ENCODE results near the gene ATL1.
"Not testable (repeated sequence)": the region's sequence is repeated elsewhere in the genome, so short reads cannot be mapped to it uniquely, and the experiment has no call there.

ATL1 gene

DNA sequence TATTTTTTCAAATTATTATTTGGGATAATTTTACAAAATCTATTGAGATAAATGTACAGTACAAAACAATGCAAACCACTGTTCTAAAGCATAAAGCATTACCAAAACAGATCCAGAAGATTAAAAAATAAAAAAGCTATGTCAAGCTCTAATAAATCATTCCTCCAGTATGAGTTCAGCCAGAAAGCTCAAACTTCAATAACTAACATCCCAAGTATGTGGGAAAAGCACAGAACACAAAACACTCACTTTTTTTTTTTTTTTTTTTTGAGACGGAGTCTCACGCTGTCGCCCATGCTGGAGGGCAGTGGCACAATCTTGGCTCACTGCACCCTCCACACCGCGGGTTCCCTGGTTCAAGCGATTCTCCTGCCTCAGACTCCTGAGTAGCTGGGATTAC is 96.8 kb downstream of the ATL1 start:
- DNase-seq (ENCODE audit: low spot score): no peak

DNA sequence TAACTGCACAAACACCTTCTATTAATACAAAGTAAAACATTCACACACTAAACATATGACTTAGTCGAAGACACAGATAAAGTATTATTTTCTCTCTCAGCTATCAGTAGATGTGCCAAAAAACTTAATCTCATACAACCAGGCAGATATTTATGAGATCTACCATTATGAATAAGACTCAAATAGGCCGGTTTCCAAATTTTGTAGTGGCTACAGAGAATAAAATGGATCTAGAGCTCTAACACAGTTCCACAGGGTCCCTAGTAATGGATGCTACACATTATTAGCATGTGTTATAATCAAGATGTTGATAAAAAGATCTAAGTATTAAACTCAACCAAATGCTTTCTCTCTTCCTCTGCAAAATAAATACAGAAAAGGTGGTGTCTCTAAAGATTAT is 97.8 kb downstream of the ATL1 start:
- DNase-seq (ENCODE audit: low spot score): no peak

DNA sequence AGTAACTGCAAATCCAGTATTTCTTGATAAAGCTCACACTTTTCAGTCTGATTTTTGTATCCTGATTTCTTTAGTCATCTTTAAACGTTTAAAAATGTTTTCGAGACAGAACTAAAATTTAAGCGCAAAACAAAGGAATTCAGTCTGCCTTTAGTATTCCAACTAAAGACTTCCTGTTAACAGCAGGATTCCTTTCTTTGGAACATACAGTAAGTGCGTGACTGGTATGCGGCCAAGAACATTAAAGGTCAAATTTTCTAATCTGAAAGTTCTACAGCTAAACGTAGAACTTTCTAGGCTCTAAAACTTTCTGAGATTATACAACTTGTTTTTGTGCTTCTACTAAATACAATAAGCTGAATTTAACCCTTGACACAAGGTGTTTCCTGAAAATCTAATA is 98.3 kb downstream of the ATL1 start:
- no peak for DNase-seq (ENCODE audit: low spot score)

DNA sequence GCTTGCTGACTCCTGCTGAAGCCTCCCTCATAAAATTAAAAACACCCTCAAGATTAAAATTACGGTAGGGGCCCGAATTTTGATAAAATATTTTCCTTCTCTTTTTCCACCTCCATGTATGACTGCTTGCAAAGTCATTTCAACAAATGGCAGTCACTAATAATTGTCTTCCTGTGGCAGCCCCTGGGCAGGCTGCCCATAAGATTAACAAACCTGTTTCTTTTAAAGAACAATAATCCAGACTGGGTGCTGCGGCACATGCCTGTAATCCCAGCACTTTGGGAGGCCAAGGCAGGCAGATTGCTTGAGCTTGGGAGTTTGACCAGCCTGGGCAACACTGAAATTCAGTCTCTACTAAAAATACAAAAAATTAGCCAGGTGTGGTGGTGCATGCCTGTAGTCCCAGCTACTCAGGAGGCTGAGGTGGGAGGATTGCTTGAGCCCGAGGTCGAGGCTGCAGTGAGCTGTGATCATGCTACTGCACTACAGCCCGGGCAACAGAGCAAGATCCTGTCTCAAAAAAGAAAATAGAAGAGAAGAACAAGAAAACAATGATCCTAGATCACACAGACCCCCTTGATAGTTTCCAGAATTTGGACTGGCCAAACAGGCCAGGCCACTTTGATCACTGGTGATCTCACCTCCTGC is 99.5 kb downstream of the ATL1 start:
- DNase-seq (ENCODE audit: low spot score): no peak

DNA sequence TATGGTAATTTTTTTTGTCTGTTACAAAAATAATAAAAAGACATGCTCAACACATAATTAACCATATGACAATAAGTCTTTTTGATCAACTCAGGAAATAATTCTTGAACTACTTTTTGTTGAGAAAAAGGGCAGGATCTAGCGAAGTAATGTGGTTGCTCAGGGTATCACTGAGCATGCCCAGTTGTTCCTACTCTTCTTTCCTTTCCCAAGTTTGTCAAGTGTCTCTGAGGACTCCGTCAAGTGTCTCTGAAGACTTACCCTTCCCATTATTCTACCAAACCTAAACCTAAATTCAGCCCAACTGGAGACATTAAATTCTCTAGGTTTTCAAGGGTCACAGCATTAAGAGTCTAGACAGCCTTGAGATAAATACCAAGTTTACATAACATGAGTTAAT is 104.6 kb downstream of the ATL1 start:
- not testable (repeated sequence) for DNase-seq (ENCODE audit: low spot score)

DNA sequence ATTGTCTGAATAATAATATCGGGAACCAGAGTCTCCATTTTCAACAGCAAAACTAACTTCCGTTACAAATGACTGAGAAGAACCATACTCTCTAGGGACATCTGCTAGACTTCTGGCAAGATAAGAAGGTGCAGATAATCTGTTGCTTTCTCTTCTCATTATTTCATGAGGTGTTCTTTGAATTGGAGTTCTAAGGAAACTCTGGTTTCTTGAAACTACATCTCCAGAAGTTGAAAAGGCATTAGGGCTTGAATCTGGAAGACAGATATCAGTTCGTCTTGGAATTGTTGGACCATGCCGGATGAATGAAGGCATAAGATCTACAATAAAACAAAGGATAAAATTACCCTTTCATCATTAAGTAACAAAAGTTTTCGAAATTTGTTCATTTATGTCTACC is 105.4 kb downstream of the ATL1 start:
- DNase-seq (ENCODE audit: low spot score): not testable (repeated sequence)

DNA sequence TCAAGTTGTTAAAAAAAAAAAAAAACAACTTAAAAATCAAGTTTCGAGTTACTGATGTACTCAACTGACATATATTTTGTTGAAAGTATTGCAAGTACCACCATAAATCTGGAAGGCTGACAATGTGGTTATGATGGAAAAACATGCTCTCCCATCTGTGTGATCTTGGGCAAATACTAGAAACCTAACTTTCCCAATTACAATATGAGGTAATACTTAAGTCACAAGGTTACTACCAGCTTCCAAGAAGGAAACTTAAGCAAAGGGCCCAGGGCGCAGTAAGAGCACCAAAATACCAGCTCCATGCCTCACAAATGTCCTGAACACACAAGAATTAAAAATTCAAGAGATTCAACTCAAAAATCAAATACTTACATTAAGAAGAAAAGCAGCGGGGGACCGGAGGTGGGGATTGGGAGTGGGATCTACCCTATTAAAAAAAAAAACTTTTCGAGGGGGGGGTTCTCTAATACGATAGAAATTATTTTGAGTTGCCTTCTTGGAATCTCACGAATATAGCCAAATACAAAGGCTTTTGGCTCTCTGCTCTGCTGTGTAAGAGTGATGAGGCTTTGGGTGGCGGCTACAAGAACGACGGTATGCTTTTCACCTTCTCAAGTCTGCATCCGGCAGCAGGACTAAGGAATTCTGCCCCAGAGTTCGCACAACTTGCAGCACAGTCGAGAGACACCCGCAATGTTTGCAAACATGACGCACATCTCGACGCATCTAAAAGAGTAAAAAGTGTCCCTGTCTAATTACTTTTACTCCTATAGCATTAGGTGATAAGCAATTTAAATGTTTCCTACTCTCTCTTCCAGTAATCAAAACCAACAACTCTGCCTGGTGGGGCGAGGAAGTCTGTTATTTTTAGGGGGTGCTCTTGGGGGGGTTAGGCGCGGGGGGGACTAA is 107.1 kb downstream of the ATL1 start:
- peak; percentile 24 for DNase-seq (ENCODE audit: low spot score)

DNA sequence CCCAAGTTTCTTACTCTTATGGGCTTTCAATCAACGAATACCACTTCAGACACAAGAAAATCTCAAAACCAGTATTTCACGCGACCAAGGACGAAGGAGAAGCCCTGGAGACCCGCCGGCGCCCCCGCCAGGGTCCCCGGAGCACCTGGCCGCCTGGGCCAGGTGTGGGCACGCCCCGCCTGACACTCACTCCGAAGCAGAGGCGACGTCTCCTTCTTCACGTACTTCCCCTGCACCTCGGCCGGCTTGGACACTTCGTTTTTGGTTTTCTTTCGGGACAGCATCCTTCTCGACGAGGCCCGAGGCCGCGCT is 107.7 kb downstream of the ATL1 start:
- peak; percentile 9 for DNase-seq (ENCODE audit: low spot score)

DNA sequence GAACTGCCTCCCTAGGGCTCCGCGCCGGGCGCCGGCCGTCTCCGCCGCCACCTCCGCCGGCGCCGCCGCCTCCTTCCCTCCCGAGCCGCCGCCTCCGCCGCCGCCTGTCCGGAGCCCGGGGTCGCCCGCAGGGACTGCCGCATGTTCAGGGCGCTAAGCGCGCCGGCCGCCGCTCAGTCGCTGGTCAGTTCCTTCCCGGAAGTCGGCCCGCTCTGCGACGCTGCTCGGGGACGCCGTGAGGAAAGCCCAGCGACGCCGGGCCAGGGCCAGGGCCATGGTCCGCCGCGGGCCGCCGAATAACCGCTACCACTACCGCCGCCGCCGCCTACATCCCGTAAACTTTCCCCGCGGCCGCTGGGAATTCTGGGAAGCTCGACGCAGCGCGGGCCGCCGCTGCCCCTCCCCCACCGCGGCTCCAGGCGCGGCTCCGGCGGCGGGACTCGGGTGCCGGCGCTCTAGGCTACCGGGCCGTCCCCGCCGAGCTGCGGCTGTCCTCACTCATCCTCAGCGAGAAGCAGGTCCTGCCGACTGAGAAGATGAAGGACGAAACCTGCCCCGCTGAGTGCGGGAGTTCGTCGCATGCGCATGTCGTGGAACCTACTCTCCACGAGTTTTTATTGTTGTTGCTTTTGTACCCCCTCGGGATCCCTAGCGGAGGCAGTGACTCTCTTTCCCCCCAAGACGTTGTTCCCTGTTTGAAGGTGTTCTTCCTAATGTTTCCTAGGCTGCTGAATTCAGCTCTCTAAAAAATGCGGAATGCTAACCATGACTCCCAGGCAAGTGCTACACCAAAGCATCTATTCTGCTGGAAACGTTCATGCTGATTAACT is 108.3 kb downstream of the ATL1 start, which contains the start of gene SAV1:
TSS of gene SAV1 (minus strand) at position 311 of the 830 bp plus-strand sequence. CDS start 339 bp downstream, outside the sequence.
- peak; percentile 78 for DNase-seq (ENCODE audit: low spot score)

DNA sequence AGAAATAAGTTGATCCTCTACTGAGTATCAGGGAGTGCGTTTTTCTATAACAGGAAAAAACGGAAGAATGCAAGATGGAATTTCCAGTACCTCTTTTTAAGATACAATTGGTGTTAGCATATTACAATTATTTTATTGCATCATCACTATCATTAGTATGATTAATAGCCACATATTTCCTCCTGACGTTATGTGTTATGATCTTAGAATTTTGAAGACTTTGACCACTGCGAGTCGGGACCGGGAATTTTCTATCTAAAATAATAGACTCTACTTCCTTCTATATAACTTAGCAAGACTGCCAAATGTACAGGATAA is 108.8 kb downstream of the ATL1 start:
- no peak for DNase-seq (ENCODE audit: low spot score)

DNA sequence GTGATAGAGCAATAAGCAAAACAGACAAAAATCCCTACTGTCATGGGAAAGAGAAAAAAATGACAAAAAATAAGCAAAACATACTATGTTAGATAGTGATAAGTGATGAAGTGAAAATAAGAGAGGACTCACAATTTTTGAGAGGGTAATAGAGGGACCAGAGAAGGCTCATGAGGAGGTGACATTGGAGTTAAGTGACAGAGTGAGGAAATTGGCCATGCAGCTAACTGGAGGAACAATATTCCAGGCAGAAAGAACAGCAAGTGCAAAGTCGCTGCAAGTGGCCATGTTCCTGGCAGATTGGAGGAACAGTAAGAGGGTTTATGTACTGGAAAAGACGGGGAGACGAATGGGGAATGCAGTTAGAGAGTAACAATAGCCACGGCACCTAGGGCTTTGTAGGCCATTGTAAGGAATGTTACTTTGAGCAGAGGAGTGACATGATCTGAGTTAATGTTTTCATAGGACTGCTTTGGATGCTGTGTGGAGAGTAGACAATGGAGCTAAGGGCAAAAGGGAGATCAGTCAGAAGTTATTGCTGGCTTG is 109.6 kb downstream of the ATL1 start:
- DNase-seq (ENCODE audit: low spot score): no peak

DNA sequence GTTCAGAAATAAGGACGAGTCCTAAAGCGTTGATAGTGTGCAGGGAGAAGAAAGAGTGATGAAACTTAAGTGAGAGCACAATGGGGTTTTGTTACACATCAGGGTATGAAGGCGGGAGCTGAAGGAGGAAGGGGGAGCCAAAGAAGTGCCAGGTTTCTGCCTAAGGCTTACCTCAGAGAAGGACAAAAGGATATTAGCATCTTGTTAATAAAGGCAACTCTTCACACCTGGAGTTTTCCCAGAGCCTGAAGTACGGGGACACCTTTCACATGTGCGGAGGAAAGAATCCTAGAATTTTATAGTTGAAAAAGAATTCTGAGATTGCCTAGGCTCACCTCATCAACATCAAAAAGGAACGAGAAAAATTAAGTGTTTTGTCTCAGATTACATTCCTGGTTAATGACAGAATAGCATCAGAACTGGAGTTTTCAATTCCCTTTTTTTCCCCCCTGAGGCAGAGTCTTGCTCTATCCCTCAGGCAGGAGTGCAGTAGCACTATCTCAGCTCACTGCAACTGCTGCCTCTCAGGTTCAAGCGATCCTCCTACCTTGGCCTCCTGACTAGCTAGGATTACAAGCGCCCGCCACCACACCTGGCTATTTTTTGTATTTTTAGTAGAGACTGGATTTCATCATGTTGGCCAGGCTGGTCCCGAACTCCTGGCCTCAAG is 110.4 kb downstream of the ATL1 start:
- DNase-seq (ENCODE audit: low spot score): no peak

DNA sequence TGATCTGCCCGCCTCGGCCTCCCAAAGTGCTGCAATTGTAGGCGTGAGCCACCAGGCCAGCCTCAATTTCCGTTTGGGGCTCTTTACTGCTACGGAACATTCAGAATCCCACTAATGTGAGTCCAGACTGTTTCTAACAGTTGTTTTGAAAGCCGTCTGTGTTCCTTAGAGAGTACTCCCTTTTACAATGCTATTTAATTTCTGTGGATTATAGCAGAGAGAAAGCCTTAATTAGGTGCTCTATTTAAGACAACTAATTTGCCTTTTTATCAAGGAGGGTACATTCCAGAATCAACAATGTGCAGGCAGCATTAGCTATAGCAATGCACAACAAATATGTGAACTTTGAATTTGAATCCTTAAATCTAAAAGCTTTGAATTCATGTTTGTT is 110.9 kb downstream of the ATL1 start:
- no peak for DNase-seq (ENCODE audit: low spot score)

DNA sequence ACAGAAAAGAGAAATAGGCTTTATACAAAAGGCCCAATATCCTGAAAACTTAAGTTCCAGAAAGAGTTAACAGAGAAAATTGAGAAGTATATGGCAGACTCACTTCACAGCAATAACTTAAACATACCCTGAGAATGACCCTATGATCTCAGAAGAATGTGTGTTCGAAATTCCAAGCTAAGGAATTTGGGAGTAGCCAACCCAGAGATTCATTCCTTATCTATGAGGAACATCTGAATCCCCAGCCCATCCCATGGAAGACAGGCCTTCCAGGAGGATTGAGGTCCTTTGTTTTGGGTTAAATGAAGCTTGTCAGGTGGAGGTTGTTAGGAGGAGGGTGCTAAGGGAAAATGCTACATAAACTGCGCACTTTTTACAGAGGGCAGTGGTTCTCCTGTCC is 115.7 kb downstream of the ATL1 start:
- no peak for DNase-seq (ENCODE audit: low spot score)

DNA sequence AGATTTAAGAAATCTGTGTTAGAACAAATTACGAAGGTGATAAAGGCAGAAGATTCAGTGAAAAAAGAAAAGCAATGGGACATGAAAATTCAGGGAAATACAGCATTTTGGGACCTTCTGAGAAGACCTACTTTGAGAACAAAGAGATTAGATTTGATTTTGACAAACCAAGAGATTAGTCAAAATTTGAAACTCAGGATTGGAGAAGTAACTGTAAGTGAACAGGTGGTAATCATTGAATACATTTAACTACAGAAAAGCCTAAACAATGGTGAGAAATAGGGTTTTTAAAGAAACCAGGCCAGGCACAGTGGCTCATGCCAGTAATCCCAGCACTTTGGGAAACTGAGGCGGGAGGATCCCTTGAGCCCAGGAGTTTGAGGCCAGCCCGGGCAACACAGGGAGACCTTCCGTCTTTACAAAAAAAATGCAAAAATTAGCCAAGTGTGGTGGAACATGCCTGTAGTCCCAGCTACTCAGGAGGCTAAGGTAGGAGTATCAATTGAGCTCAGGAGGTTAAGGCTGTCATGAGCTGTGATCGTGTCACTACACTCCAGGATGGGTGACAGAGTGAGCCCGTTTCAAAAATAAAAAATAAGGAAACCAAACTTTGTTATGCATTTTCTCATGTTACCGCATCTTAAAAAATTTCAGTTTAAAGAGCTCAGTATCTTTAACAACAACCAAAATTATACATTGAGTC is 117.0 kb downstream of the ATL1 start:
- no peak for DNase-seq (ENCODE audit: low spot score)

DNA sequence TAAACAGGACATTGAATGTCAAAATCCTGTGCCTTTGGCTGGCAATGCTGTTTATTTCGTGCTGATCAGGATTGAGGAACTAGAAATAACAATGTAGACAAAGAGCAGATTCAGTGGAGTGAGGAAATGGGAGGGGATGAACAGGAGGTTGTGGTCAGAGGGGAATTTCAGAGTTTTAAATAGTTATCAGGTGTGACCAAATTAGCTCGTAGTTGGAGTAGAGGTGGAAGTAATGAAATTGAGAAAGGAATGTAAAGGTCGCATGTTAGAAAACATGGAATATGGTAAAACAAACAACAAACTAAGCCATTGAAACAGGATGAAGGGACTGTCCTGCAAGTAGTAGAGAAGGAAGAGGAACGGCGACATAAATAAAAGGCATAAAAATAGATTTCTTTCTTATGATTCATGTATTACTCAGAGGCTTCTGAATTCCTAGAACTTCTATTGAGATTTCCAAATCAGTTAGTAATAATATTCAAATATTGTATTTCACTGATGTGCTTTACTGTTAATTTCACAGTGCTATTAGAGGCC is 117.7 kb downstream of the ATL1 start:
- no peak for DNase-seq (ENCODE audit: low spot score)

DNA sequence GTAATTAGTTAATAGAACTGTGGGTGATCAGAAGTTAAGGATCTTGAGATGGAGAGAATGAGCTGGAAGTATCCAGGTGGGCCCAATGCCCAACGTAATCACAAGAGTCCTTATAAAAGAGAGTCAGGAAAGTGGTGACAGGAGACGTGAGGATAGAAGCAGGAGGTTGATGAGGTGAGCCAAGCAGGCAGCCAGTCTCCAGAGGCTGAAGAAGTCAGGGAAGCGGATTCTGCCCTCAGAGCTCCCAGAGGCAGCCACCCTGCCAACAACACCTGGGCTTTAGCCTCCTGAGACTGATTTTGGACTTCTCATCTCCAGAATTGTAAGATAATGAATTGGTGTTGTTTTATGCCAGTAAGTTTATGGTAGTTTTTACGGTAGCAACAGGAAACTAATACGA is 118.2 kb downstream of the ATL1 start:
- DNase-seq (ENCODE audit: low spot score): no peak

DNA sequence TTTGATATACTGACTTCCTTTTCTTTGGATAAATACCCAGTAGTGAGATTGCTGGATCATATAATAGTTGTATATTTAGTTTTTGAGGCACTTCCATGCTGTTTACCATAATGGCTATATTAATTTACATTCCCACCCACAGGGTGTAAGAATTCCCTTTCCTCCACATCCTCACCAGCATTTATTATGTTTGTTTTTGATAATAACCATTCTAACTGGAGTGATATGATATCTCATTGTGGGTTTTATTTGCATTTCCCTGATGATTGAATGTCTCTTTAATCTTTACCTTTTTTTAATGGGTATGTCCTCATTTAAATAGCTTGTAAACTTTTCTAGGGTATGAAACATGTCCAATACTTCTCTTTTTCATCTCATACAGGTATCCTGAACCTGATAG is 119.7 kb downstream of the ATL1 start:
- DNase-seq (ENCODE audit: low spot score): no peak
